ENCODE measurements around the gene YWHAQ.
A peak's percentile ranks its signal among the peaks of the same experiment; 100 is the strongest.

DNA sequence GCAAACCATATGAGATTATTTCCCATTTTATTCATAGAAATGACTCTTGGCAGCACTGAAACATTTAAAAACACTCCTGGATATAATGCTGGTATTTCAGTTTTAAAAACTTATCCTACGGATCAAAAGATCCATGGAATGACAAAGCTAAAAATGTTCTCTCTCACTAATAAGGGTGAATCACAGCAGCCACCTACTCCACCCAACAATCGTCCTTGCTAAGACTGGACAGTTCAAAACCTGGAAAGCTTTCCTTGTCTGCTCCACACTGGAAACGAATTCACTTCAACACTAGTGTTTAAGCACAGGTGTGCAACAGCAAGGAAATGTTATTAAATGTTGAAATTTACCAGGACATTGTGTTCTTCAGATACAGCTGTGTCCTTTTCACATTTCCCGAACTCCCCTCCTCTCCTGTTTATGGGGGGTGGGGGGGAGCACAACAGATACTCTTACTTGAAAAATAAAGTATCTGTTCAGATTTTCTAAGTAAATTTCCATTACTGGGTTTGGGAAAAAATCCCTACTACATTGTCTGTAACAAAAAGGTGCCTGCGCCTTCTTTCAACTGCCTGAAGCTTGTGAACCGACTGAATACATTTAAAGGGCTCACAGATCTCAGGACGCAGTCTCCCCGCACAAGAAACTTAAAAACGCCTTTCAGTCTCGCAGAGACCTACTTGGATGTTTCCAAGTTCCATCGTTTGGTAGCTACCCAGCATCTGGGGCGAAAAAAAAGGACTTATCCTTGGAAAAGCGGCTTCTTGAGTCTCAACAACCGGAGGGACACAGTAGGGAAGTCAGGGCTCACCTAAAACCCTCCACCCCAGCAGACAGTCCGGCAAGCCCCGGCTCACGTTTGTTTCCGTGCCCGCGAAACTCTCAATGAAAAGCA lies 1.3 kb downstream of the YWHAQ start:
- TF ChIP-seq, protein P1, sequence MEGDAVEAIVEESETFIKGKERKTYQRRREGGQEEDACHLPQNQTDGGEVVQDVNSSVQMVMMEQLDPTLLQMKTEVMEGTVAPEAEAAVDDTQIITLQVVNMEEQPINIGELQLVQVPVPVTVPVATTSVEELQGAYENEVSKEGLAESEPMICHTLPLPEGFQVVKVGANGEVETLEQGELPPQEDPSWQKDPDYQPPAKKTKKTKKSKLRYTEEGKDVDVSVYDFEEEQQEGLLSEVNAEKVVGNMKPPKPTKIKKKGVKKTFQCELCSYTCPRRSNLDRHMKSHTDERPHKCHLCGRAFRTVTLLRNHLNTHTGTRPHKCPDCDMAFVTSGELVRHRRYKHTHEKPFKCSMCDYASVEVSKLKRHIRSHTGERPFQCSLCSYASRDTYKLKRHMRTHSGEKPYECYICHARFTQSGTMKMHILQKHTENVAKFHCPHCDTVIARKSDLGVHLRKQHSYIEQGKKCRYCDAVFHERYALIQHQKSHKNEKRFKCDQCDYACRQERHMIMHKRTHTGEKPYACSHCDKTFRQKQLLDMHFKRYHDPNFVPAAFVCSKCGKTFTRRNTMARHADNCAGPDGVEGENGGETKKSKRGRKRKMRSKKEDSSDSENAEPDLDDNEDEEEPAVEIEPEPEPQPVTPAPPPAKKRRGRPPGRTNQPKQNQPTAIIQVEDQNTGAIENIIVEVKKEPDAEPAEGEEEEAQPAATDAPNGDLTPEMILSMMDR (IDR thresholded peaks at IDR 0.05) = no peak
- TF ChIP-seq POLR2AphosphoS5 (IDR thresholded peaks at IDR 0.05) (peak in 2 of 4 donors; percentile 8 to 34), POLR2A (IDR thresholded peaks at IDR 0.05) (no peak), EP300 (IDR thresholded peaks at IDR 0.05) (no peak)
